ENCODE measurements around the gene VWF. TPM values are rescaled to one million over a fixed set of nuclear protein-coding genes. Genes with fewer than 3 reads are reported as not detected.

Gene VWF
- polyA plus RNA-seq, 1 donor (not counting 4 experiments of a cell fraction or from before 2014, with no cell fraction given), result 0.01 TPM

DNA sequence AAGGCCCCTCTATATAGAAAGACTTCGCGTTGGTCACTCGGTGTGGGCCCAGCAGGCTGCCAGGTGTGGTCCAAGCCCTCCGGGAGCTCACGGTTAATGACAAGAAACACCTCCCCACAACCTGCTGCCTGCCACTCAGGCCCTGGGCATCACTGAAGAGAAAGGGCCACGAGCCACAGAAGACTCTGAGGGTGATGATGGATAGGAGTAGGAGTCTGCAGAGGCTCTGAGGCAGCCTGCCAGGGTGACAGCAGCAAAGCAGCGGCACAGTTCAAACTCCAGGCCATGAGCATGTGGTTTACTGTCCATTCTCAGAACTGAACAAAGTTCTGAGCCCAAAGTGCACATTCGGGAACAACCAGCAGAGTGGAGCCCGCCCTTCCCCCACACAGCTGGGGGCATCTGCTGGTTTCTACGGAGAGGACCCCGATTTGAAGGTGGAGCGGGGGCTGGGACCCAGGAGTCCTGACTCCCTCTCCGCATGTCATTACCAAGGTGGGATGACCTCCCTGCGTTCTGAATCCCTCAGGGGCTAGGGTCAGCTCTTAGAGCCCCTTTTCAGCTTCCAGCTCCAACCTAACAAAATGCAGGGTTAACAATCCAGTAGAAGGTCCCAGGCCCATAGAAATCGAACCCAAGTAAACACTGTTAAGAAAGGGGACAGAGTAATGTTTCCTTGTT lies 65.8 kb downstream of the VWF start:
- Histone ChIP-seq H2AFZ (ENCODE audit: control insufficient read depth, low read length) (no peak overlapping the region), H3K4me1 (ENCODE audit: control insufficient read depth, extremely low read depth, insufficient read depth, low read length) (peaks cover 6% of the 10 kb centered on the region)

DNA sequence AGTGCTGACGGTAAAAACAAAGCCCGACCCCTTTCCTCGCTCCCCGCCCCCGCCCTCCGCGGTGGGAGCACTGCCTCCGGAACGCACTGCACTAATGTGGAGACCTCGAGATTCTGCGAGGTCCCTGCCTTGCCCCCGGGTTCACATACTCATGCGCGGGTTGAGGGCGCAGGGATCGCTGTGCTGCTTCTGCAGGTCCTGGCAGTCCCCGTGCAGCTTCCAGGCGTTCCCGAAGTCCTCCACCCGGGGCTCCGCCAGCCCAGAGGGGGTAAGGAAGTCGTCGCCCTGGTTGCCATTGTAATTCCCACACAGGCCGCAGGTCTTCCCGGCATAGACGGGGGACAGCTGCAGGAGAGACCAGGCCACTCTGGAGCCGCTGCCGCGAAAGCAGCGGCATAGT lies 66.8 kb downstream of the VWF start:
- Histone ChIP-seq H3K27me3 (ENCODE audit: control insufficient read depth, extremely low read depth, insufficient read depth, low read length) (peaks cover 17% of the 10 kb centered on the region), H4K20me1 (ENCODE audit: control insufficient read depth, extremely low read depth, insufficient read depth, low read length) (no peaks in the 10 kb centered on the region), H3K9ac (ENCODE audit: control insufficient read depth, extremely low read depth, insufficient read depth, low read length) (no peak overlapping the region), H3K9me1 (ENCODE audit: control insufficient read depth, extremely low read depth, insufficient read depth, low read length) (no peaks in the 10 kb centered on the region), H3K4me3 (ENCODE audit: control insufficient read depth in 2 of 3, extremely low read depth in 1 of 3, insufficient read depth in 2 of 3, low read depth in 1 of 3, low read length in 3 of 3) (no peak overlapping the region), H3K36me3 (ENCODE audit: control insufficient read depth in 2 of 2, extremely low read depth in 1 of 2, insufficient read depth in 2 of 2, low read length in 2 of 2) (no peaks in the 10 kb centered on the region), H3K79me2 (ENCODE audit: control insufficient read depth, insufficient read depth, low read length) (no peaks in the 10 kb centered on the region), H3K27ac (ENCODE audit: control insufficient read depth, insufficient read depth, low read length) (no peak overlapping the region), H3K9me3 (ENCODE audit: control insufficient read depth, low read depth, low read length) (no peaks in the 10 kb centered on the region), H2AFZ (ENCODE audit: control insufficient read depth, low read length) (no peak overlapping the region), H3K4me2 (ENCODE audit: control insufficient read depth, extremely low read depth, insufficient read depth, low read depth, low read length) (no peak overlapping the region), H3K4me1 (ENCODE audit: control insufficient read depth, extremely low read depth, insufficient read depth, low read length) (peaks cover 6% of the 10 kb centered on the region)
- no peak for FAIRE-seq
- DNase-seq (ENCODE audit: low read depth, low spot score), result no peak
- dilution Hi-C loops (cut with MboI; ENCODE audit: extremely low pct_ligation_motif_present, low sequenced_read_pairs), result no loop called here
- TF ChIP-seq EZH2 (IDR thresholded peaks at IDR 0.05; ENCODE audit: low read length) (no peak), CTCF (optimal IDR thresholded peaks at IDR 0.05 in 1 of 3, IDR thresholded peaks at IDR 0.05 in 1 of 3, conservative IDR thresholded peaks at IDR 0.05 in 1 of 3; ENCODE audit: extremely low read depth in 1 of 3, insufficient read depth in 2 of 3, low read length in 3 of 3) (no peak)

More for the DNA sequence above, 65.8 kb downstream of the VWF start:
- H3K4me3 ChIP-seq (ENCODE audit: control insufficient read depth in 2 of 3, extremely low read depth in 1 of 3, insufficient read depth in 2 of 3, low read depth in 1 of 3, low read length in 3 of 3), result no peak overlapping the region
- H3K9ac ChIP-seq (ENCODE audit: control insufficient read depth, extremely low read depth, insufficient read depth, low read length), result no peak overlapping the region
- DNase-seq (ENCODE audit: low read depth, low spot score), result no peak
- H4K20me1 ChIP-seq (ENCODE audit: control insufficient read depth, extremely low read depth, insufficient read depth, low read length), result no peaks in the 10 kb centered on the region
- no peak for FAIRE-seq
- no peaks in the 10 kb centered on the region for H3K36me3 ChIP-seq (ENCODE audit: control insufficient read depth in 2 of 2, extremely low read depth in 1 of 2, insufficient read depth in 2 of 2, low read length in 2 of 2)
- H3K27me3 ChIP-seq (ENCODE audit: control insufficient read depth, extremely low read depth, insufficient read depth, low read length), result peaks cover 17% of the 10 kb centered on the region
- no peak for TF ChIP-seq EZH2 (IDR thresholded peaks at IDR 0.05; ENCODE audit: low read length)
- no peak for TF ChIP-seq CTCF (optimal IDR thresholded peaks at IDR 0.05 in 1 of 3, IDR thresholded peaks at IDR 0.05 in 1 of 3, conservative IDR thresholded peaks at IDR 0.05 in 1 of 3; ENCODE audit: extremely low read depth in 1 of 3, insufficient read depth in 2 of 3, low read length in 3 of 3)
- H3K9me1 ChIP-seq (ENCODE audit: control insufficient read depth, extremely low read depth, insufficient read depth, low read length), result no peaks in the 10 kb centered on the region
- H3K27ac ChIP-seq (ENCODE audit: control insufficient read depth, insufficient read depth, low read length), result no peak overlapping the region
- H3K9me3 ChIP-seq (ENCODE audit: control insufficient read depth, low read depth, low read length), result no peaks in the 10 kb centered on the region
- dilution Hi-C loops (cut with MboI; ENCODE audit: extremely low pct_ligation_motif_present, low sequenced_read_pairs), result no loop called here
- H3K4me2 ChIP-seq (ENCODE audit: control insufficient read depth, extremely low read depth, insufficient read depth, low read depth, low read length), result no peak overlapping the region
- H3K79me2 ChIP-seq (ENCODE audit: control insufficient read depth, insufficient read depth, low read length), result no peaks in the 10 kb centered on the region
